SU-DHL-6 (cell line): ENCODE measurements around the gene KIF3C.

Experiments
- CTCF ChIP-seq: fragments of 200-600 bp; sonication (generic); IDR thresholded peaks from one replicate; pipeline ENCODE4 v1.5.1; 2017; ENCODE audit warnings: antibody characterized with exemption, mild to moderate bottlenecking, low read length, moderate library complexity; ENCODE audit not compliant: insufficient read depth, poor library complexity, severe bottlenecking
- EZH2phosphoT487 ChIP-seq: fragments of 200-600 bp; sonication (generic), shearing (Covaris generic); conservative IDR thresholded peaks from 2 replicates; pipeline ENCODE4 v1.6.1; 2018; ENCODE audit warnings: mild to moderate bottlenecking, antibody characterized with exemption, low read length, moderate library complexity, mixed read lengths

- TF ChIP-seq CTCF (no peak), EZH2phosphoT487 (no peak)
These were observed 5.8 kb upstream of the KIF3C start for GRCh38 chr2:25988134-25988533.
